HG03097 (cell line): ENCODE data around the gene CALML4.

ENCODE experiments used
- ATAC-seq: cut with Tn5 transposase; IDR thresholded peaks from one replicate; pipeline ENCODE4 v1.9.1; 2021; ENCODE audit not compliant: unreplicated experiment, low FRiP score

Gene CALML4

GRCh38 chr15:68154923-68155559, 50.1 kb downstream of the CALML4 start:
- no peak for ATAC-seq

GRCh38 chr15:68152342-68152741, 52.8 kb downstream of the CALML4 start:
- no peak for ATAC-seq

- ATAC-seq, result no peak
These were observed 53.9 kb downstream of the CALML4 start for GRCh38 chr15:68151277-68151676.

- no peak for ATAC-seq
These were observed 54.9 kb downstream of the CALML4 start for GRCh38 chr15:68150187-68150586.

- no peak for ATAC-seq
These were observed 56.1 kb downstream of the CALML4 start for GRCh38 chr15:68149059-68149458.

GRCh38 chr15:68148039-68148438, 57.1 kb downstream of the CALML4 start:
- ATAC-seq, result no peak

- ATAC-seq, result no peak
These were observed 59.4 kb downstream of the CALML4 start for GRCh38 chr15:68145706-68146105.

- ATAC-seq, result no peak
These were observed 61.3 kb downstream of the CALML4 start for GRCh38 chr15:68143785-68144184.

- ATAC-seq, result no peak
These were observed 62.0 kb downstream of the CALML4 start for GRCh38 chr15:68143129-68143528.
